NB4 (cell line): ENCODE results near the gene SIM2.

Source experiments
- MAX ChIP-seq: IDR thresholded peaks from 2 replicates; pipeline ENCODE4 v1.6.1; 2011; ENCODE audit warnings: low read depth, low read length
- POLR2A ChIP-seq: IDR thresholded peaks from 2 replicates; pipeline ENCODE4 v1.6.1; 2011; ENCODE audit warnings: mild to moderate bottlenecking; ENCODE audit not compliant: insufficient read length; ENCODE audit errors: extremely low read depth
- TF ChIP-seq, protein P1 (sequence below): IDR thresholded peaks from one replicate; pipeline ENCODE4 v1.5.1; 2012; ENCODE audit warnings: low read depth, low read length

GRCh38 chr21:36665806-36666205, 33.1 kb upstream of the SIM2 start:
- TF ChIP-seq, protein P1, sequence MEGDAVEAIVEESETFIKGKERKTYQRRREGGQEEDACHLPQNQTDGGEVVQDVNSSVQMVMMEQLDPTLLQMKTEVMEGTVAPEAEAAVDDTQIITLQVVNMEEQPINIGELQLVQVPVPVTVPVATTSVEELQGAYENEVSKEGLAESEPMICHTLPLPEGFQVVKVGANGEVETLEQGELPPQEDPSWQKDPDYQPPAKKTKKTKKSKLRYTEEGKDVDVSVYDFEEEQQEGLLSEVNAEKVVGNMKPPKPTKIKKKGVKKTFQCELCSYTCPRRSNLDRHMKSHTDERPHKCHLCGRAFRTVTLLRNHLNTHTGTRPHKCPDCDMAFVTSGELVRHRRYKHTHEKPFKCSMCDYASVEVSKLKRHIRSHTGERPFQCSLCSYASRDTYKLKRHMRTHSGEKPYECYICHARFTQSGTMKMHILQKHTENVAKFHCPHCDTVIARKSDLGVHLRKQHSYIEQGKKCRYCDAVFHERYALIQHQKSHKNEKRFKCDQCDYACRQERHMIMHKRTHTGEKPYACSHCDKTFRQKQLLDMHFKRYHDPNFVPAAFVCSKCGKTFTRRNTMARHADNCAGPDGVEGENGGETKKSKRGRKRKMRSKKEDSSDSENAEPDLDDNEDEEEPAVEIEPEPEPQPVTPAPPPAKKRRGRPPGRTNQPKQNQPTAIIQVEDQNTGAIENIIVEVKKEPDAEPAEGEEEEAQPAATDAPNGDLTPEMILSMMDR = no peak
- TF ChIP-seq MAX (no peak), POLR2A (no peak)
